ENCODE measurements around the gene IL3RA.
"Not testable (repeated sequence)": the region's sequence is repeated elsewhere in the genome, so short reads cannot be mapped to it uniquely, and the experiment has no call there.

The IL3RA gene

DNA sequence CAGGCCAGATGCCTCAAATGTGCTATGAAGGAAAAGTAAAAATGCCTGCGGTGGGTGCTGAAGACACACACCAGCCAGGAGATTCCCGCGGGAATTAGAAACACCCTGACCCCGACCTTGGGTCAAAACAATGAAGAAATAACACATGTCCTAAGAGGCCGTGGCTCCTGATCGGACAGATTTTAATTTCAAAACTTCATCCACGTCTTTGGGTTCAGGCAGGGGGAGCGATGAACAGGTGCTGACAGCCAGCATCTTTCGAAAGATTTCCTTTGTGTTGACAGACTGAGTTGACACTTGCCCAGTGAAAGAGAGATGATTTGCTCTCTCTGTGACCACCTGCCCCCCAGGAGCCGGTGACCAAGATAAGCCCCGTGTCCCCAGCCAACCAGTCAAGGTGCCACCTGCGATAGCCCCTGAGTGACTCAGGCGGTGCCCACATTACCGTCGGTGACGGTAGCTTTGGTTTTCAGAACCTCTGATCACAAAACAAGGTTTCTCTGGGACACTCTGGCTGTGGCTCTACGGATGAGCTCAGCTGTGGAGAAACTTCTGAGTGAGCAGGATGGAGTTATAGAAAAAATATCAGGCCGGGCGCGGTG is 11.0 kb upstream of the IL3RA start:
- Histone ChIP-seq H3K4me3 (ENCODE audit: insufficient read depth, low read length, poor library complexity, severe bottlenecking) (no peak overlapping the region), H3K9me3 (ENCODE audit: insufficient read depth, low read length) (no peaks in the 10 kb centered on the region), H3K9me2 (replicated peaks; ENCODE audit: insufficient read depth, low read length) (no peaks in the 10 kb centered on the region), H3K36me3 (ENCODE audit: low read length) (no peaks in the 10 kb centered on the region), H3F3A (ENCODE audit: insufficient read depth) (no peaks in the 10 kb centered on the region), H4K20me1 (ENCODE audit: low read depth, low read length) (no peaks in the 10 kb centered on the region), H3K9ac (ENCODE audit: low read length) (no peak overlapping the region), H3K27me3 (ENCODE audit: low read length) (no peaks in the 10 kb centered on the region), H3K4me2 (ENCODE audit: low read depth, low read length, poor library complexity, severe bottlenecking) (no peak overlapping the region), H3K79me2 (ENCODE audit: insufficient read depth, low read length) (no peaks in the 10 kb centered on the region), H2AFZ (ENCODE audit: low read depth, low read length, severe bottlenecking) (no peak overlapping the region), H3K27ac (ENCODE audit: low read depth, low read length) (no peak overlapping the region)
- no peak for TF ChIP-seq EZH2phosphoT487 (conservative IDR thresholded peaks at IDR 0.05; ENCODE audit: low read length)
- TF ChIP-seq, protein P1, sequence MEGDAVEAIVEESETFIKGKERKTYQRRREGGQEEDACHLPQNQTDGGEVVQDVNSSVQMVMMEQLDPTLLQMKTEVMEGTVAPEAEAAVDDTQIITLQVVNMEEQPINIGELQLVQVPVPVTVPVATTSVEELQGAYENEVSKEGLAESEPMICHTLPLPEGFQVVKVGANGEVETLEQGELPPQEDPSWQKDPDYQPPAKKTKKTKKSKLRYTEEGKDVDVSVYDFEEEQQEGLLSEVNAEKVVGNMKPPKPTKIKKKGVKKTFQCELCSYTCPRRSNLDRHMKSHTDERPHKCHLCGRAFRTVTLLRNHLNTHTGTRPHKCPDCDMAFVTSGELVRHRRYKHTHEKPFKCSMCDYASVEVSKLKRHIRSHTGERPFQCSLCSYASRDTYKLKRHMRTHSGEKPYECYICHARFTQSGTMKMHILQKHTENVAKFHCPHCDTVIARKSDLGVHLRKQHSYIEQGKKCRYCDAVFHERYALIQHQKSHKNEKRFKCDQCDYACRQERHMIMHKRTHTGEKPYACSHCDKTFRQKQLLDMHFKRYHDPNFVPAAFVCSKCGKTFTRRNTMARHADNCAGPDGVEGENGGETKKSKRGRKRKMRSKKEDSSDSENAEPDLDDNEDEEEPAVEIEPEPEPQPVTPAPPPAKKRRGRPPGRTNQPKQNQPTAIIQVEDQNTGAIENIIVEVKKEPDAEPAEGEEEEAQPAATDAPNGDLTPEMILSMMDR (IDR thresholded peaks at IDR 0.05; ENCODE audit: insufficient read depth, low read length, poor library complexity, severe bottlenecking): no peak

DNA sequence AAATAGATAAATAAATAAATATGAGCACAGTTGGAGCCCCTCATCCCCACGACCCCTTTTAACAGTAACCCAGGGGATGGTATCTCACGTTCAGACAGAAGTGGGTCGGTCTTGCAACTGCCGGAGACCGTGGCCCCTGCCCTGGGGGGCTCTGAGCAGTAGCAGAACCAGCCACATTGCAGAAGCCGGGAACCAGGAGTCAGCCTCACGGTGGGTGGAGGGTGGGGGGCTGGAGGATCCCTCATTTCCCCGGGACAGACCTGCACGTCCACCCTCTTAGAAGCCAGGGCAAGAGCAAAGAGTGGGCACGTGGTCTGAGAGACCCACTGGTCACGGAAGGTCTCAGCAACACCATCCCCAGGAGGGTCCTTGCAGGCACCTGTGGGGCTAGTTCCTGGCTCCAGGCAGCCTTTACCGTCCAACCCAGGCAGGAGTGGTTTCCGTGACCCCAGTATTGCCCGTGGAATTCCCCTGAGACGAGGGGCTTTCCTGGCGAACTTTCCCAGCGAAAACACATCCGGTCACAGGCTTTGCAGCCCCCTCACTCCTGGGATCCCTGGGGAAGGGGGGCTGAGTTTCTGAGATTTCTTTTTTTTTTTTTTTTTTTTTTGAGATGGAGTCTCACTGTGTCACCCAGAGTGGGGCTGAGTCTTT is 8.8 kb upstream of the IL3RA start:
- no peak overlapping the region for H3K9ac ChIP-seq (ENCODE audit: low read length)
- H3K79me2 ChIP-seq (ENCODE audit: insufficient read depth, low read length): no peaks in the 10 kb centered on the region
- no peak overlapping the region for H3K4me2 ChIP-seq (ENCODE audit: low read depth, low read length, poor library complexity, severe bottlenecking)
- TF ChIP-seq, protein P1 (IDR thresholded peaks at IDR 0.05; ENCODE audit: insufficient read depth, low read length, poor library complexity, severe bottlenecking): no peak
- no peak for TF ChIP-seq EZH2phosphoT487 (conservative IDR thresholded peaks at IDR 0.05; ENCODE audit: low read length)
- H4K20me1 ChIP-seq (ENCODE audit: low read depth, low read length): no peaks in the 10 kb centered on the region
- H3K36me3 ChIP-seq (ENCODE audit: low read length): no peaks in the 10 kb centered on the region
- no peaks in the 10 kb centered on the region for H3K9me3 ChIP-seq (ENCODE audit: insufficient read depth, low read length)
- no peaks in the 10 kb centered on the region for H3F3A ChIP-seq (ENCODE audit: insufficient read depth)
- H3K4me3 ChIP-seq (ENCODE audit: insufficient read depth, low read length, poor library complexity, severe bottlenecking): no peak overlapping the region
- H3K27me3 ChIP-seq (ENCODE audit: low read length): no peaks in the 10 kb centered on the region
- H3K27ac ChIP-seq (ENCODE audit: low read depth, low read length): no peak overlapping the region
- no peaks in the 10 kb centered on the region for H3K9me2 ChIP-seq (replicated peaks; ENCODE audit: insufficient read depth, low read length)
- H2AFZ ChIP-seq (ENCODE audit: low read depth, low read length, severe bottlenecking): no peak overlapping the region

DNA sequence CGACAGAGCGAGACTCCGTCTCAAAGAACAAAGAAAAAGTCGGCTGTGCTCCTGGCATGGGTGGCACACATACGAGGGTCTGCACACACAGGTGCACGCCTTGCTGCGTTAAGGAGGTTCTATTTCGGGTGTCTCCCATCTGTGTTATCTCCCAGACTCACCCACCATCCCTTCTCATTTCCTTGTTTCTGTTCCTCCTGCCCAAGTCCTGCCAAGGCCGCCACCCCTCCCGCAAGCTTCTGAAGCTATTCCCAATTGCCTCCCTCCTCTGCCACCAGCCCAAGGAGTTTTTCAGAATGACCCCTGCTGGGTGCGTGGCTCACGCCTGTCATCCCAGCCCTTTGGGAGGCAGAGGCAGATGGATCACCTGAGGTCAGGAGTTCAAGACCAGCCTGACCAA is 6.0 kb upstream of the IL3RA start:
- no peak overlapping the region for H3K4me3 ChIP-seq (ENCODE audit: insufficient read depth, low read length, poor library complexity, severe bottlenecking)
- no peak overlapping the region for H3K4me2 ChIP-seq (ENCODE audit: low read depth, low read length, poor library complexity, severe bottlenecking)
- H3K9me2 ChIP-seq (replicated peaks; ENCODE audit: insufficient read depth, low read length): no peaks in the 10 kb centered on the region
- no peak overlapping the region for H3K9ac ChIP-seq (ENCODE audit: low read length)
- H3F3A ChIP-seq (ENCODE audit: insufficient read depth): no peaks in the 10 kb centered on the region
- no peaks in the 10 kb centered on the region for H3K79me2 ChIP-seq (ENCODE audit: insufficient read depth, low read length)
- TF ChIP-seq, protein P1 (IDR thresholded peaks at IDR 0.05; ENCODE audit: insufficient read depth, low read length, poor library complexity, severe bottlenecking): no peak
- no peak for TF ChIP-seq EZH2phosphoT487 (conservative IDR thresholded peaks at IDR 0.05; ENCODE audit: low read length)
- no peak overlapping the region for H2AFZ ChIP-seq (ENCODE audit: low read depth, low read length, severe bottlenecking)
- H3K36me3 ChIP-seq (ENCODE audit: low read length): no peaks in the 10 kb centered on the region
- H3K27ac ChIP-seq (ENCODE audit: low read depth, low read length): no peak overlapping the region
- H3K9me3 ChIP-seq (ENCODE audit: insufficient read depth, low read length): no peaks in the 10 kb centered on the region
- no peaks in the 10 kb centered on the region for H3K27me3 ChIP-seq (ENCODE audit: low read length)
- H4K20me1 ChIP-seq (ENCODE audit: low read depth, low read length): no peaks in the 10 kb centered on the region

DNA sequence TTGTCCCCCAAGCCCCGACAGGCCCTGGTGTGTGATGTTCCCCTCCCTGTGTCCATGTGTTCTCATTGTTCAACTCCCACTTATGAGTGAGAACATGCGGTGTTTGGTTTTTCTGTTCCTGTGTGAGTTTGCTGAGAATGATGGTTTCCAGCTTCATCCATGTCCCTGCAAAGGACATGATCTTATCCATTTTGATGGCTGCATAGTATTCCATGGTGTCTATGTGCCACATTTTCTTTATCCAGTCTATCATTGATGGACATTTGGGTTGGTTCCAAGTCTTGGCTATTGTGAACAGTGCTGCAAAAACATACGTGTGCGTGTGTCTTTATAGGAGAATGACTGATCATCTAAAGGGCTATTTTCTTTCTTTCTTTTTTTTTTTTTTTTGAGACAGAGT is 4.2 kb upstream of the IL3RA start:
- not testable (repeated sequence) for H3K27me3 ChIP-seq (ENCODE audit: low read length); H3F3A ChIP-seq (ENCODE audit: insufficient read depth); H3K4me3 ChIP-seq (ENCODE audit: insufficient read depth, low read length, poor library complexity, severe bottlenecking); H3K79me2 ChIP-seq (ENCODE audit: insufficient read depth, low read length); H3K36me3 ChIP-seq (ENCODE audit: low read length); H3K9ac ChIP-seq (ENCODE audit: low read length); H3K9me3 ChIP-seq (ENCODE audit: insufficient read depth, low read length); H2AFZ ChIP-seq (ENCODE audit: low read depth, low read length, severe bottlenecking); H3K9me2 ChIP-seq (replicated peaks; ENCODE audit: insufficient read depth, low read length); H3K27ac ChIP-seq (ENCODE audit: low read depth, low read length); H4K20me1 ChIP-seq (ENCODE audit: low read depth, low read length); H3K4me2 ChIP-seq (ENCODE audit: low read depth, low read length, poor library complexity, severe bottlenecking)
